Hindlimb muscle (tissue), 1 donor: ENCODE data around the gene AARS2. TPM values are rescaled to one million over a fixed set of nuclear protein-coding genes. Genes with fewer than 3 reads are reported as not detected.
"Not testable (repeated sequence)": the region's sequence is repeated elsewhere in the genome, so short reads cannot be mapped to it uniquely, and the experiment has no call there.

Experiments
- DNase-seq: peaks from one replicate; pipeline ENCODE4 v3.0.0-alpha.2; 2013
- polyA plus RNA-seq: library from polyadenylated mRNA; unstranded; fragments of 120-200 nt; gene quantifications from one replicate; pipeline ENCODE4 v1.2.1, GENCODE V29; 2013; ENCODE audit not compliant: insufficient read length

The AARS2 gene
- polyA plus RNA-seq, 1 donor, result 9.9 TPM

- no peak for DNase-seq
Measured at GRCh38 chr6:44329858-44330257, 16.7 kb upstream of the AARS2 start.

- DNase-seq, result not testable (repeated sequence)
Measured at GRCh38 chr6:44328203-44328602, 15.1 kb upstream of the AARS2 start.

GRCh38 chr6:44327760-44328159, 14.6 kb upstream of the AARS2 start:
- no peak for DNase-seq

GRCh38 chr6:44327096-44327495, 13.9 kb upstream of the AARS2 start:
- no peak for DNase-seq

- DNase-seq, result no peak
Measured at GRCh38 chr6:44321210-44321609, 8.1 kb upstream of the AARS2 start.

- DNase-seq, result not testable (repeated sequence)
Measured at GRCh38 chr6:44317136-44317631, 4.0 kb upstream of the AARS2 start.

GRCh38 chr6:44316481-44316880, 3.3 kb upstream of the AARS2 start:
- no peak for DNase-seq

- DNase-seq, result no peak
Measured at GRCh38 chr6:44315951-44316350, 2.8 kb upstream of the AARS2 start.

GRCh38 chr6:44315516-44315915, 2.4 kb upstream of the AARS2 start:
- no peak for DNase-seq

GRCh38 chr6:44314657-44315056, 1.5 kb upstream of the AARS2 start:
- not testable (repeated sequence) for DNase-seq

GRCh38 chr6:44311767-44312166, 1.4 kb downstream of the AARS2 start:
- no peak for DNase-seq

GRCh38 chr6:44311304-44311703, 1.8 kb downstream of the AARS2 start:
- no peak for DNase-seq

GRCh38 chr6:44310241-44310640, 2.9 kb downstream of the AARS2 start:
- DNase-seq, result no peak

GRCh38 chr6:44309631-44310030, 3.5 kb downstream of the AARS2 start:
- no peak for DNase-seq

GRCh38 chr6:44309092-44309491, 4.1 kb downstream of the AARS2 start:
- DNase-seq, result no peak

- no peak for DNase-seq
Measured at GRCh38 chr6:44307217-44307616, 5.9 kb downstream of the AARS2 start.

GRCh38 chr6:44306710-44307109, 6.4 kb downstream of the AARS2 start:
- DNase-seq, result no peak

GRCh38 chr6:44305200-44305725, 7.9 kb downstream of the AARS2 start:
- DNase-seq, result no peak

GRCh38 chr6:44304282-44305199, 8.6 kb downstream of the AARS2 start:
- DNase-seq, result no peak

- no peak for DNase-seq
Measured at GRCh38 chr6:44303842-44304241, 9.3 kb downstream of the AARS2 start.

GRCh38 chr6:44302856-44303255, 10.3 kb downstream of the AARS2 start:
- no peak for DNase-seq

- DNase-seq, result no peak
Measured at GRCh38 chr6:44301782-44302564, 11.2 kb downstream of the AARS2 start.

GRCh38 chr6:44301106-44301505, 12.0 kb downstream of the AARS2 start:
- DNase-seq, result no peak
